ENCODE measurements around the gene HAP1.

- TF ChIP-seq ZNF639 (tag by site-specific recombination; IDR thresholded peaks at IDR 0.05): no peak
- no peak for TF ChIP-seq ZNF777 (tag by site-specific recombination; IDR thresholded peaks at IDR 0.05; ENCODE audit: borderline replicate concordance)
- TF ChIP-seq CTCF (tag by site-specific recombination; IDR thresholded peaks at IDR 0.05): no peak
- TF ChIP-seq INSM2 (tag by site-specific recombination; IDR thresholded peaks at IDR 0.05): no peak
- no peak for TF ChIP-seq ZNF660 (tag by site-specific recombination; IDR thresholded peaks at IDR 0.05)
- TF ChIP-seq REST (tag by site-specific recombination; IDR thresholded peaks at IDR 0.05): no peak
- no peak for TF ChIP-seq ZNF654 (tag by site-specific recombination; IDR thresholded peaks at IDR 0.05; ENCODE audit: low read depth)
- TF ChIP-seq ZNF692 (tag by site-specific recombination; IDR thresholded peaks at IDR 0.05): no peak
- TF ChIP-seq ZNF785 (tag by site-specific recombination; IDR thresholded peaks at IDR 0.05): no peak
- no peak for TF ChIP-seq PBX3 (CRISPR knock-in tag; IDR thresholded peaks at IDR 0.05)
Observed at GRCh38 chr17:41775394-41776226, 41.2 kb upstream of the HAP1 start.

Measured in HEK293 (cell line).